Ovary (tissue), 9 donors: ENCODE results near the gene CYP2D6. TPM values are rescaled to one million over a fixed set of nuclear protein-coding genes. Genes with fewer than 3 reads are reported as not detected.

Experiments used
- DNase-seq, 5 donors: peaks; one replicate each; pipeline ENCODE4 v3.0.0-alpha.2; 2019 to 2020
- H3K27ac ChIP-seq, 2 donors: fragments of 200-600 bp; one replicate each; pipeline versions ENCODE4 v1.5.1 to v1.8.0; 2019 to 2022
- H3K27me3 ChIP-seq: fragments of 200-600 bp; one replicate; pipeline ENCODE4 v1.8.0; 2022
- H3K36me3 ChIP-seq: fragments of 200-600 bp; sonication (generic); one replicate; pipeline ENCODE4 v1.5.1; 2019
- H3K4me1 ChIP-seq: one replicate; pipeline ENCODE4 v1.8.1; 2013; ENCODE audit warnings: mild to moderate bottlenecking, moderate library complexity; ENCODE audit not compliant: insufficient read depth
- H3K4me3 ChIP-seq: fragments of 200-600 bp; sonication (generic); one replicate; pipeline ENCODE4 v1.5.1; 2017
- H3K9me3 ChIP-seq, 2 donors: fragments of 200-600 bp in 1 of 2; sonication (generic) in 1 of 2; one replicate each; pipeline versions ENCODE4 v1.5.1 to v1.8.1; 2013 to 2019; ENCODE audit warnings: mild to moderate bottlenecking in 1 of 2, moderate library complexity in 1 of 2
- CTCF ChIP-seq, 3 donors: fragments of 450-650 bp in 2 of 3; fragments of 200-600 bp in 1 of 3; IDR thresholded peaks; one replicate each; pipeline versions ENCODE4 v1.5.1 to v1.8.0; 2016 to 2022; ENCODE audit warnings: antibody characterized with exemption in 3 of 3, mild to moderate bottlenecking in 1 of 3
- EP300 ChIP-seq: sonication (generic); formaldehyde crosslinking; IDR thresholded peaks from one replicate; pipeline ENCODE4 v1.6.1; 2017; ENCODE audit warnings: antibody characterized with exemption
- POLR2A ChIP-seq: fragments of 450-650 bp; IDR thresholded peaks from one replicate; pipeline ENCODE4 v1.6.1; 2017; ENCODE audit warnings: antibody characterized with exemption, mild to moderate bottlenecking, moderate library complexity
- WGBS, 3 donors: extraction: QIAGEN DNeasy Blood & Tissue Kit in 1 of 3; methylation state at CpG; one replicate each; pipeline versions ENCODE4 v1.1.5 to v1.1.7; 2013 to 2017; 5-methylcytosine and 5-hydroxymethylcytosine counted together
- intact Hi-C, 4 donors: fragments of 100-400 bp; cut with DNase I; formaldehyde crosslinking; loops; one replicate each; pipeline versions ENCODE4 v1.11.0 to v1.15.1; 2022 to 2023
- polyA plus RNA-seq, 2 donors: library from polyadenylated mRNA; stranded (reverse); fragments of 200-250 nt in 1 of 2; fragments of 350-450 nt in 1 of 2; fragmentation: Illumina TruSeq in 1 of 2; extraction: RNeasy Lipid Tissue Mini Kit (QIAGEN cat#74804) in 1 of 2; gene quantifications; one replicate each; pipeline ENCODE4 v1.2.3, GENCODE V29; 2013 to 2014
- total RNA-seq, 7 donors: library from RNA; depleted of rRNA in 2 of 7; stranded (reverse); fragments of >200 nt in 2 of 7; fragmentation: NEBNext Ultra II Directional in 3 of 7; extraction: Animal tissue kit (Norgen Biotek cat#: 25700) in 3 of 7; gene quantifications; one replicate each; pipeline versions ENCODE4 v1.1.0 to v1.2.4, GENCODE V29; 2016 to 2023
- donor health status: DM: no; HTN: no; CAD: no; lungs with moderate emphysema.
- donor health status: DM: no; HTN: no; CAD: no.
- donor health status: Bipolar disorder and iron deficiency.
- donor health status: DM: yes; HTN: yes; CAD: no.
- donor health status: DM: no; HTN: no; CAD: no.
- donor health status: DM: yes; HTN: yes; CAD: no.

Gene CYP2D6
- total and polyA plus RNA-seq, 9 donors: 0.28 to 2.0 (median 0.97) TPM

DNA sequence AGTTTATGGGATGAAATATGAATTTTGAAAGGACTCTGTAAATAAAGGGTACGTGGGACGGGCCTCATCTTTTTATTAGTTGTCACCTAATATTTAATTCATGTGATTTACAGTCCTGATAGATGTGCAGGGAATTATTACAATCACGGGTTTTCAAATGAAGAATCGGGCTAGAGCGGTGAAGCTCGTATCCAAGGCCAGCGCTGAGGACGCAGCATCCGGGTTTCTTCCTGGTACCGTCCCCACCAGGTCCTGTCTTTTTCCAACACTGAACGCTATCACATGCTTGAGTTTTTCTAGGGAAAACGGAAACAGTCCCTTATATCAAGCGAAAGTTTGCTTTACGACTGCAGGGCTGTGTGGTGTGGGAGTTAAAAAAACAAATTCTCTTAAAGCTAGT lies 50.3 kb downstream of the CYP2D6 start:
- Histone ChIP-seq H3K36me3 (no peaks in the 10 kb centered on the region), H3K4me3 (peak overlapping the region; percentile 80), H3K27me3 (no peaks in the 10 kb centered on the region), H3K27ac (peak overlapping the region; percentile 87 to 99), H3K4me1 (peaks cover 3% of the 10 kb centered on the region), H3K9me3 (no peaks in the 10 kb centered on the region)
- intact Hi-C loops: no loop called here
- no peak for TF ChIP-seq POLR2A
- TF ChIP-seq CTCF (IDR thresholded peaks at IDR 0.05): no peak
- no peak for TF ChIP-seq EP300
- 1 to 2% (median 1%) methylated on average over 14 of the region's 14 CpGs for WGBS, 3 donors
- peak in 3 of 5 donors; percentile 34 to 50 (median 48) for DNase-seq

DNA sequence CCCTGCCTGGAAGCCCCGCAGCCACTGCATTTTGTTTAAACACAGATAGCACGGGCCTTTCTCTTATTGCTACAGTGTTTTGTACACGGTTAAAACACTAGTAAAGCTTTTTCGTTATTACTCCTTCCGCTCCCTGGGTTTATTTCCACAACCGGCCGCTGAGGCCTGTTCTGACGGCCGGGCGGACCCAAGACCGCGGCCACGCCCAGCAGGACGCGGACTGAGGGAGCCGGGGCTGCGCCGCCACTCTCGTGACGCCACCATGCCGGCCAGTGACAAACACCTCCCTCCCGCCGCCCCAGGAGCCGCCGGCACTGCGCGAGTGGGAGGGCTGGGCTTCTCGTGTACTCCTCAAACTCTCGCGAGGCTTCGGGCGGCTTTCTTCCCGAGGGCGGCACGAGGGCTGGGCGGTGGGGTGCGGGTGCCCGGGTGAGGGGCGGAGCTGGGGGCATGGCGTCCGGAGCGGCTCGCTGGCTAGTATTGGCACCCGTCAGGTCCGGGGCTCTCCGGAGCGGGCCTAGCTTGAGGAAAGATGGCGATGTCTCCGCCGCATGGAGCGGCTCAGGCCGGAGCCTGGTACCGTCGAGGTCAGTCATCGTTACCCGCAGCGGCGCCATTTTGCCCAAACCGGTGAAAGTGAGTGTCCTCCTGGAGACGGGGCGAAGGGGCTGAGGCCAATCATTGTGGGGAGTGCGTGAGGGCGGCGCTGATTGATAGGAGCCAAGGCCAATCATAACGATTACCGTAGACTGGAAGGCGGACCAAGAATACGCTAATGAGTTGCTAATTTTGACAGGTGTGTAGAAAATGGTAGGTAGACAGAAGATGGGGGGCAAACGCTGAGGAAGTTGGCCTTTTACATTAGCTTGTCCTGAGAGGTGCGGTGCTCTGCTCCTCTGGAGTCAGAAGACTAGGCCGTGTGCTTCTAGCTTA lies 51.0 kb downstream of the CYP2D6 start, which contains the start of gene SMDT1:
TSS of gene SMDT1 (plus strand) at position 382 of the 933 bp plus-strand sequence. CDS start at position 451, 69 bp downstream.
- 0 to 1% (median 0%) methylated on average over 48 to 71 of the region's 71 CpGs for WGBS, 3 donors
- Histone ChIP-seq H3K27me3 (no peaks in the 10 kb centered on the region), H3K27ac (peak within 1 kb of the TSS; percentile 87 to 99), H3K9me3 (no peaks in the 10 kb centered on the region), H3K4me1 (peaks cover 3% of the 10 kb centered on the region), H3K4me3 (peak within 1 kb of the TSS; percentile 80), H3K36me3 (no peaks in the 10 kb centered on the region)
- peak in 1 of 3 donors; percentile 4 for TF ChIP-seq CTCF (IDR thresholded peaks at IDR 0.05)
- no peak for TF ChIP-seq EP300
- peak; percentile 96 for TF ChIP-seq POLR2A
- DNase-seq: peak; percentile 98 to 99 (median 99)
- intact Hi-C loops: no loop called here

GRCh38 chr22:42078469-42079318 lies 51.9 kb downstream of the CYP2D6 start:
- Histone ChIP-seq H3K9me3 (no peaks in the 10 kb centered on the region), H3K36me3 (no peaks in the 10 kb centered on the region), H3K4me1 (peaks cover 6% of the 10 kb centered on the region), H3K27ac (peak overlapping the region; percentile 87 to 99), H3K27me3 (no peaks in the 10 kb centered on the region), H3K4me3 (peak overlapping the region; percentile 80)
- WGBS, 3 donors: 15 to 19% (median 17%) methylated on average over 22 to 24 of the region's 24 CpGs
- intact Hi-C loops: no loop called here
- DNase-seq: peak in 2 of 5 donors; percentile 59 to 64
- TF ChIP-seq CTCF (IDR thresholded peaks at IDR 0.05) (peak in 1 of 3 donors; percentile 19), EP300 (no peak), POLR2A (no peak)

GRCh38 chr22:42077486-42078125 lies 53.0 kb downstream of the CYP2D6 start:
- Histone ChIP-seq H3K27me3 (no peaks in the 10 kb centered on the region), H3K4me3 (no peak overlapping the region), H3K27ac (peak overlapping the region; percentile 87 to 99), H3K4me1 (peaks cover 7% of the 10 kb centered on the region), H3K9me3 (no peaks in the 10 kb centered on the region), H3K36me3 (no peaks in the 10 kb centered on the region)
- intact Hi-C loops: no loop called here
- peak in 3 of 5 donors; percentile 27 to 53 (median 52) for DNase-seq
- TF ChIP-seq POLR2A (no peak), EP300 (no peak), CTCF (IDR thresholded peaks at IDR 0.05) (no peak)
- WGBS, 3 donors: 84 to 93% (median 89%) methylated on average over 14 to 21 of the region's 21 CpGs
